ENCODE results near the gene PARVG.

- TF ChIP-seq RAD21 (IDR thresholded peaks at IDR 0.05 in 1 of 2, conservative IDR thresholded peaks at IDR 0.05 in 1 of 2; ENCODE audit: low read depth in 2 of 2, low read length in 2 of 2) (no peak), CTCF (IDR thresholded peaks at IDR 0.05; ENCODE audit: control extremely low read depth in 1 of 3, insufficient read depth in 1 of 3, low read depth in 1 of 3, low read length in 3 of 3) (no peak), POLR2A (IDR thresholded peaks at IDR 0.05; ENCODE audit: control extremely low read depth in 1 of 2, low read depth in 2 of 2, low read length in 2 of 2) (no peak), PHF8 (conservative IDR thresholded peaks at IDR 0.05; ENCODE audit: low read depth, low read length) (no peak), CEBPB (IDR thresholded peaks at IDR 0.05; ENCODE audit: low read depth, low read length) (no peak), MAFK (IDR thresholded peaks at IDR 0.05; ENCODE audit: low read depth, low read length) (no peak), CREB1 (IDR thresholded peaks at IDR 0.05) (no peak), SIN3A (conservative IDR thresholded peaks at IDR 0.05 in 1 of 2, IDR thresholded peaks at IDR 0.05 in 1 of 2; ENCODE audit: low read depth in 1 of 2, low read length in 2 of 2) (no peak), POLR2AphosphoS5 (IDR thresholded peaks at IDR 0.05; ENCODE audit: low read depth, low read length) (no peak), ATF3 (IDR thresholded peaks at IDR 0.05; ENCODE audit: insufficient read depth, low read depth, low read length) (no peak)
Measured at GRCh38 chr22:44131989-44132685, 48.6 kb upstream of the PARVG start.
